B cell (primary cell): Measurements from ENCODE around the gene AUTS2. TPM values are rescaled to one million over a fixed set of nuclear protein-coding genes. Genes with fewer than 3 reads are reported as not detected.

Experiments
- ATAC-seq: fragments of 200-7000 bp; cut with Tn5 transposase; one replicate; pipeline ENCODE4 v1.10.0; 2021; ENCODE audit warnings: low read depth, mild to moderate bottlenecking, moderate number of reproducible peaks, moderate library complexity
- CTCF ChIA-PET: fragments of 350-600 bp; sonication (Branson Sonifier 250); formaldehyde crosslinking; loops from one replicate; lab custom pipeline; 2021; ENCODE audit warnings: antibody characterized with exemption, inconsistent platforms; lab: Charles Lee
- POLR2A ChIA-PET: fragments of 350-600 bp; sonication (Branson Sonifier 250); formaldehyde crosslinking; loops from one replicate; lab custom pipeline; 2021; ENCODE audit warnings: antibody characterized with exemption; lab: Charles Lee
- DNase-seq: peaks from one replicate; pipeline ENCODE4 v3.0.0; 2013
- H2AFZ ChIP-seq: 2 replicates; pipeline ENCODE4 v1.6.1; 2012; ENCODE audit warnings: mild to moderate bottlenecking, low read depth, low read length; ENCODE audit not compliant: insufficient read depth, poor library complexity, severe bottlenecking
- H3K27ac ChIP-seq, 2 donors: 1 replicate in 1 of 2; 2 replicates in 1 of 2; pipeline ENCODE4 v1.5.1; 2012 to 2013; ENCODE audit warnings: low read length in 2 of 2, mild to moderate bottlenecking in 2 of 2, moderate library complexity in 1 of 2
- H3K27me3 ChIP-seq, 4 experiments: fragments of 200-600 bp in 1 of 4; sonication (generic) in 1 of 4; replicated peaks in 1 of 4; 1 replicate in 2 of 4; 2 replicates in 2 of 4; pipeline versions ENCODE4 v1.6.1 to v1.7.0; 2013 to 2016; ENCODE audit warnings: low read length in 3 of 4, mild to moderate bottlenecking in 2 of 4, mixed read lengths in 1 of 4, moderate library complexity in 1 of 4; ENCODE audit not compliant: insufficient read depth in 4 of 4, control insufficient read depth in 3 of 4; ENCODE audit errors: control extremely low read depth in 1 of 4
- H3K36me3 ChIP-seq, 2 experiments: replicated peaks in 1 of 2; 1 replicate in 1 of 2; 2 replicates in 1 of 2; pipeline versions ENCODE4 v1.6.1 to v1.7.1; 2013; ENCODE audit warnings: low read length in 1 of 2; ENCODE audit not compliant: insufficient read depth in 2 of 2, control insufficient read depth in 1 of 2; ENCODE audit errors: control extremely low read depth in 1 of 2, extremely low read depth in 1 of 2
- H3K4me1 ChIP-seq, 2 donors: fragments of 200-600 bp in 1 of 2; sonication (generic) in 1 of 2; 1 replicate in 1 of 2; 2 replicates in 1 of 2; pipeline versions ENCODE4 v1.5.1 to v1.6.1; 2013 to 2017; ENCODE audit warnings: low read length in 2 of 2; ENCODE audit not compliant: control insufficient read depth in 2 of 2, insufficient read depth in 2 of 2
- H3K4me2 ChIP-seq: replicated peaks from 2 replicates; pipeline ENCODE3; 2012; ENCODE audit warnings: mild to moderate bottlenecking, low read depth, low read length; ENCODE audit not compliant: poor library complexity, severe bottlenecking
- H3K4me3 ChIP-seq, 5 experiments: fragments of 200-600 bp in 1 of 5; sonication (generic) in 1 of 5; 1 replicate in 3 of 5; 2 replicates in 2 of 5; pipeline versions ENCODE4 v1.5.1 to v1.7.0; 2011 to 2016; ENCODE audit warnings: low read length in 4 of 5, mild to moderate bottlenecking in 4 of 5, low read depth in 2 of 5, control low read depth in 1 of 5, moderate library complexity in 1 of 5; ENCODE audit not compliant: insufficient read depth in 1 of 5; ENCODE audit errors: control extremely low read depth in 1 of 5, extremely low read depth in 1 of 5
- H3K79me2 ChIP-seq: fragments of 200-600 bp; sonication (generic); one replicate; pipeline ENCODE4 v1.6.0; 2016; ENCODE audit warnings: low read length; ENCODE audit not compliant: control insufficient read depth, insufficient read depth
- H3K9ac ChIP-seq: fragments of 200-600 bp; sonication (generic); 2 replicates; pipeline ENCODE4 v1.6.1; 2017; ENCODE audit warnings: mild to moderate bottlenecking, low read length, moderate library complexity
- H3K9me3 ChIP-seq, 3 donors: one replicate each; pipeline versions ENCODE4 v1.6.1 to v1.7.1; 2013; ENCODE audit warnings: low read length in 2 of 3; ENCODE audit not compliant: control insufficient read depth in 2 of 3, insufficient read depth in 1 of 3; ENCODE audit errors: control extremely low read depth in 1 of 3
- H4K20me1 ChIP-seq: 2 replicates; pipeline ENCODE4 v1.6.0; 2012; ENCODE audit warnings: mild to moderate bottlenecking, low read length; ENCODE audit not compliant: insufficient read depth, control insufficient read depth, poor library complexity, severe bottlenecking
- H3K27ac Mint-ChIP-seq: one replicate; pipeline ENCODE4 v1.8.0; 2021; ENCODE audit warnings: mixed read lengths
- H3K27me3 Mint-ChIP-seq: one replicate; pipeline ENCODE4 v1.8.0; 2021; ENCODE audit warnings: mixed read lengths
- H3K4me1 Mint-ChIP-seq: one replicate; pipeline ENCODE4 v1.8.0; 2021; ENCODE audit warnings: mixed read lengths
- H3K4me3 Mint-ChIP-seq: one replicate; pipeline ENCODE4 v1.8.0; 2021; ENCODE audit warnings: mixed read lengths
- H3K9me3 Mint-ChIP-seq: one replicate; pipeline ENCODE4 v1.8.0; 2022; ENCODE audit warnings: mixed read lengths; ENCODE audit not compliant: insufficient read depth
- CTCF ChIP-seq: fragments of 200-600 bp; IDR thresholded peaks from one replicate; pipeline ENCODE4 v1.8.0; 2022; ENCODE audit warnings: antibody characterized with exemption, mild to moderate bottlenecking
- EZH2 ChIP-seq: IDR thresholded peaks from 2 replicates; pipeline ENCODE4 v1.6.1; 2012; ENCODE audit warnings: borderline replicate concordance, low read depth, mild to moderate bottlenecking, moderate library complexity, low read length; ENCODE audit not compliant: insufficient read depth, poor library complexity, severe bottlenecking
- WGBS: methylation state at CpG from one replicate; pipeline ENCODE4 v1.1.5; 2013; ENCODE audit warnings: missing lambda C conversion rate; ENCODE audit not compliant: insufficient coverage; 5-methylcytosine and 5-hydroxymethylcytosine counted together
- intact Hi-C: fragments of 100-400 bp; cut with micrococcal nuclease; formaldehyde crosslinking; loops from one replicate; pipeline ENCODE4 v1.10.0; 2022
- polyA plus RNA-seq: library from polyadenylated mRNA; depleted of rRNA; stranded (reverse); fragments of >200 nt; gene quantifications from 2 replicates; pipeline ENCODE4 v1.2.3, GENCODE V29; 2012
- total RNA-seq, 2 donors: library from RNA; stranded (reverse); fragments of 120-200 nt in 1 of 2; gene quantifications; 1 replicate in 1 of 2; 2 replicates in 1 of 2; pipeline versions ENCODE4 v1.2.3 to v1.2.4, GENCODE V29; 2013 to 2022

AUTS2 gene
- total and polyA plus RNA-seq, 2 donors (not counting 1 experiment from before 2014, with no cell fraction given): 22.3 to 35.0 TPM

GRCh38 chr7:69812756-69813155 is 214.5 kb downstream of the AUTS2 start:
- Histone ChIP-seq H3K9ac (no peak overlapping the region), H4K20me1 (no peaks in the 10 kb centered on the region), H3K4me3 (no peak overlapping the region), H3K9me3 (no peaks in the 10 kb centered on the region), H3K79me2 (peaks cover 3% of the 10 kb centered on the region), H3K27ac (no peak overlapping the region), H3K4me2 (no peak overlapping the region), H3K4me1 (no peaks in the 10 kb centered on the region), H3K27me3 (no peaks in the 10 kb centered on the region), H3K36me3 (no peaks in the 10 kb centered on the region), H2AFZ (no peak overlapping the region)
- ATAC-seq: no peak
- no peak for DNase-seq
- POLR2A ChIA-PET: no interaction called here
- CTCF ChIA-PET: no interaction called here
- WGBS: 100% methylated on average over 1 of the region's 1 CpG
- Mint-ChIP-seq H3K27me3 (no peaks in the 10 kb centered on the region), H3K9me3 (no peaks in the 10 kb centered on the region), H3K4me1 (no peaks in the 10 kb centered on the region), H3K4me3 (no peak overlapping the region), H3K27ac (no peak overlapping the region)
- TF ChIP-seq EZH2: no peak
- no peak for TF ChIP-seq CTCF
- intact Hi-C loops: no loop called here

DNA sequence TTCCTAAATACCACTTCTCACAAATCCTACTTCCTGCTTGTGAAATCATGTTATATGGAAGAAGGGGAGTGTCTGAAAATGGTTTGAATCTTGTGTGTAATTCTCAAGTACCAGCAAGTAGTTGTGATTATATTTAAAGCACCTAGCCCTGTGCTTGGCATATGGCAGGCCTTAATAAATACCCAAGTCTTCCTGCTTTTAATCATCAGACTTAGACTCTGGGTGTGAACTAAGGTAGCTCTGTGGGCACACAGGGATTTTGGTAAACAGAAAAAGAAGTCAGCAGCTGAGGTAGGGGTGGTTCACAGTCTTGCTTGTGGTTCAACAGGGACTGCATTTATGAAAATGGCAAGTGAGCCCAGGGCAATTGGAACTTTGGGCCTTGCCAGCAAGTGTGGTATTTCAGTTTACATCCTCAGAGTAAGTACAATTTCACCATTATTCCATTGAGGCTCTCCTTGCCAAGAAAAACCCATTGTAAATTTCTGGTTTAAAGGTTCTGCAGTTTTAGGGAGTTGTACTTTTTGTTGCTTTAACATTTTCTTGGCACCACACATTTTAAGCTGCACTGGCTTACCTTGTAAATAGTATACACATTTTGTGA is 215.5 kb downstream of the AUTS2 start:
- Mint-ChIP-seq H3K4me3 (no peak overlapping the region), H3K9me3 (no peaks in the 10 kb centered on the region), H3K27ac (no peak overlapping the region), H3K4me1 (no peaks in the 10 kb centered on the region), H3K27me3 (no peaks in the 10 kb centered on the region)
- DNase-seq (no peak), ATAC-seq (no peak)
- H3K79me2 ChIP-seq: peaks cover 3% of the 10 kb centered on the region
- H3K4me1 ChIP-seq: no peaks in the 10 kb centered on the region
- H3K36me3 ChIP-seq: no peaks in the 10 kb centered on the region
- H3K9me3 ChIP-seq: no peaks in the 10 kb centered on the region
- ChIA-PET POLR2A (no interaction called here), CTCF (interaction anchor here (1.8 kb wide), 1 partner anchor 11 kb away, joined by 4 read pairs; no protein-coding TSS in a partner anchor)
- intact Hi-C loops: no loop called here
- H3K4me3 ChIP-seq: no peak overlapping the region
- H4K20me1 ChIP-seq: no peaks in the 10 kb centered on the region
- H3K27me3 ChIP-seq: no peaks in the 10 kb centered on the region
- no peak overlapping the region for H3K9ac ChIP-seq
- H2AFZ ChIP-seq: no peak overlapping the region
- H3K4me2 ChIP-seq: no peak overlapping the region
- H3K27ac ChIP-seq: no peak overlapping the region
- TF ChIP-seq EZH2 (no peak), CTCF (no peak)
